OCI-LY3 (cell line): ENCODE results near the gene GRID2.

Experiments used
- EZH2phosphoT487 ChIP-seq: fragments of 200-600 bp; shearing (Covaris generic); IDR thresholded peaks from 2 replicates; pipeline ENCODE4 v1.6.1; 2018; ENCODE audit warnings: antibody characterized with exemption, mixed run types, low read depth
- TF ChIP-seq, protein P1 (sequence below): fragments of 200-600, 300-600 bp; sonication (generic); IDR thresholded peaks from 2 replicates; pipeline ENCODE4 v1.5.1; 2014; ENCODE audit warnings: antibody characterized with exemption, low read length, low read depth

DNA sequence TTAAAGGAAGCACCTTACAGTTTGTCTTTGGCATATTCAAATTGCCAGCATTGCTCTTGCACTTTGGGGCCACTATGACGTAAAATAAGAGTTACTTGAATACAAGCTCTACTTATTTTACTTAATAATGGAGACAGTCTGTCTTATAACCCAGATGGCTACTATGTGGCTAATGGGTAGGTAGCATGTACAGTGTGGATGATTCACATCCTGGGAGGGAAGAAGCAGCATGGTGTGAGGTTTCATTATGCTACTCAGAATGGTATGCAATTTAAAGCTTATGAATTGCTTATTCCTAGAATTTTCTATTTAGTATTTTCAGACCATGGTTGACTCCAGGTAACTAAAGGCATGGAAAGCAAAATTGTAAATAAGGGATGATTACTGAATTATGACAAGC lies 763.0 kb downstream of the GRID2 start:
- TF ChIP-seq, protein P1, sequence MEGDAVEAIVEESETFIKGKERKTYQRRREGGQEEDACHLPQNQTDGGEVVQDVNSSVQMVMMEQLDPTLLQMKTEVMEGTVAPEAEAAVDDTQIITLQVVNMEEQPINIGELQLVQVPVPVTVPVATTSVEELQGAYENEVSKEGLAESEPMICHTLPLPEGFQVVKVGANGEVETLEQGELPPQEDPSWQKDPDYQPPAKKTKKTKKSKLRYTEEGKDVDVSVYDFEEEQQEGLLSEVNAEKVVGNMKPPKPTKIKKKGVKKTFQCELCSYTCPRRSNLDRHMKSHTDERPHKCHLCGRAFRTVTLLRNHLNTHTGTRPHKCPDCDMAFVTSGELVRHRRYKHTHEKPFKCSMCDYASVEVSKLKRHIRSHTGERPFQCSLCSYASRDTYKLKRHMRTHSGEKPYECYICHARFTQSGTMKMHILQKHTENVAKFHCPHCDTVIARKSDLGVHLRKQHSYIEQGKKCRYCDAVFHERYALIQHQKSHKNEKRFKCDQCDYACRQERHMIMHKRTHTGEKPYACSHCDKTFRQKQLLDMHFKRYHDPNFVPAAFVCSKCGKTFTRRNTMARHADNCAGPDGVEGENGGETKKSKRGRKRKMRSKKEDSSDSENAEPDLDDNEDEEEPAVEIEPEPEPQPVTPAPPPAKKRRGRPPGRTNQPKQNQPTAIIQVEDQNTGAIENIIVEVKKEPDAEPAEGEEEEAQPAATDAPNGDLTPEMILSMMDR = no peak
- no peak for TF ChIP-seq EZH2phosphoT487
